ENCODE measurements around the gene TMEM238L. TPM values are rescaled to one million over a fixed set of nuclear protein-coding genes. Genes with fewer than 3 reads are reported as not detected.

Gene TMEM238L
- total RNA-seq, 1 donor from 2014 or later = not detected

DNA sequence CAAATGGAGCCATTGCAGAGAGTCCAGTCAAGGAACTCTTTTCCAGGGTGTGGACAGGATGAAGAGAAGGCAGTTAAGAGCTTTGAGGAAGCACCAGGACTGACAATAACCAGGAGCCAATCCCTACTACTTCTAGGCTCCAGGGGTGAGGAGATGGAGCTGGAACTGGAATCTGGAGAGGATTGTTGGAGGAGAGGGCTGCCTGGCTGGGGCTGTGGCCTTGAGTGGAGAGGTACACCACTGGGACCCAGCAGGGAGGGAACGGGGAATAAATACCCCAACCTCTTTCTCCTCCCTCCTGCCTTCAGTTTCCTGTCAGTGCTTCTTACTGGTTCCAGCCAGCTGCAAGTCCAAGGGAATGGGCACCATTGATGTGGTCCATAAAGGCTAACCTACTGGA is 41.9 kb downstream of the TMEM238L start:
- Histone ChIP-seq H3K4me3 (ENCODE audit: low read depth, low read length) (no peak overlapping the region), H3K36me3 (ENCODE audit: control insufficient read depth, insufficient read depth, low read length) (no peaks in the 10 kb centered on the region), H3K27me3 (ENCODE audit: control insufficient read depth, insufficient read depth, low read length) (no peaks in the 10 kb centered on the region)
- no peak for DNase-seq (ENCODE audit: low read depth)
- TF ChIP-seq, protein P1, sequence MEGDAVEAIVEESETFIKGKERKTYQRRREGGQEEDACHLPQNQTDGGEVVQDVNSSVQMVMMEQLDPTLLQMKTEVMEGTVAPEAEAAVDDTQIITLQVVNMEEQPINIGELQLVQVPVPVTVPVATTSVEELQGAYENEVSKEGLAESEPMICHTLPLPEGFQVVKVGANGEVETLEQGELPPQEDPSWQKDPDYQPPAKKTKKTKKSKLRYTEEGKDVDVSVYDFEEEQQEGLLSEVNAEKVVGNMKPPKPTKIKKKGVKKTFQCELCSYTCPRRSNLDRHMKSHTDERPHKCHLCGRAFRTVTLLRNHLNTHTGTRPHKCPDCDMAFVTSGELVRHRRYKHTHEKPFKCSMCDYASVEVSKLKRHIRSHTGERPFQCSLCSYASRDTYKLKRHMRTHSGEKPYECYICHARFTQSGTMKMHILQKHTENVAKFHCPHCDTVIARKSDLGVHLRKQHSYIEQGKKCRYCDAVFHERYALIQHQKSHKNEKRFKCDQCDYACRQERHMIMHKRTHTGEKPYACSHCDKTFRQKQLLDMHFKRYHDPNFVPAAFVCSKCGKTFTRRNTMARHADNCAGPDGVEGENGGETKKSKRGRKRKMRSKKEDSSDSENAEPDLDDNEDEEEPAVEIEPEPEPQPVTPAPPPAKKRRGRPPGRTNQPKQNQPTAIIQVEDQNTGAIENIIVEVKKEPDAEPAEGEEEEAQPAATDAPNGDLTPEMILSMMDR (IDR thresholded peaks at IDR 0.05; ENCODE audit: insufficient read depth, low read length, poor library complexity, severe bottlenecking) = no peak

DNA sequence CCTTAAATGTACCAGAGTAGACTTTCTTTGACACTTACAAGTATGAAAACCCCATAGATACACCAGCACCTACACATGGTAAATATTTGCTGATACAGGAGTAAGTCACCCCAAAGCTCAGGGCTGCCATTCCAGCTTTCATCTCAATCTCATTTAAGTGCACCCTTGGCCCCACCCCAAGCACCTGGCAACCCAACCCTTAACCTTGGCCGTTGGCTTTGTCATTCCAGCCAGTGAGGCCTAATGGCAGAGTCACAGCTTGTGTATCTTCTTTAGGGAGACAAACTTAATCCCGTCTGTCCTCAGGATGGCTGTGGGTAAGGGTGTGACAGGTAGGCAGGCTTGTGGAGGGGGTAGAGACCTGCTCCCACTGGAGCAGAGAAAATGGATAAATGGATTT is 42.6 kb downstream of the TMEM238L start:
- no peak for DNase-seq (ENCODE audit: low read depth)
- H3K27me3 ChIP-seq (ENCODE audit: control insufficient read depth, insufficient read depth, low read length) = no peaks in the 10 kb centered on the region
- H3K36me3 ChIP-seq (ENCODE audit: control insufficient read depth, insufficient read depth, low read length) = no peaks in the 10 kb centered on the region
- TF ChIP-seq, protein P1 (IDR thresholded peaks at IDR 0.05; ENCODE audit: insufficient read depth, low read length, poor library complexity, severe bottlenecking) = no peak
- H3K4me3 ChIP-seq (ENCODE audit: low read depth, low read length) = no peak overlapping the region

DNA sequence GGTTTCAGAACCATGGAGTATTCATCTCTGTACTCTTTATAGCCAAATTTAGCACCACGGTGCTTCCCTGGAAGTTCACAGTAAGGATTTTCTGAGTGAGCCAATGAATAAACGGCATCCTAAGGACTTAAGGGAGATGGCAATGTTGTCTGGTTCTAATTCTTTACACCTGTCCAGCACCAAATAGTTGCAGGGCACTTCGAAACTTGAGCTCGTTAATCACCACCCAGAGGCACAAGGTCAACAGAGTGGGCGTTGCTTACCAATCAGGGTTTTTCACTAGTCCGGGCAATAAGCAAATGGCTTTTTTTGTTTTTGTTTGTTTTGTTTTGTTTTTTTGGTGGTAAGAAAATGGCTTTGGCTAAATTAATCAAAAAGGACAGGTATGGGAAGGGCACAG is 45.8 kb downstream of the TMEM238L start:
- TF ChIP-seq, protein P1 (IDR thresholded peaks at IDR 0.05; ENCODE audit: insufficient read depth, low read length, poor library complexity, severe bottlenecking) = no peak
- Histone ChIP-seq H3K27me3 (ENCODE audit: control insufficient read depth, insufficient read depth, low read length) (no peaks in the 10 kb centered on the region), H3K36me3 (ENCODE audit: control insufficient read depth, insufficient read depth, low read length) (no peaks in the 10 kb centered on the region), H3K4me3 (ENCODE audit: low read depth, low read length) (no peak overlapping the region)
- no peak for DNase-seq (ENCODE audit: low read depth)

DNA sequence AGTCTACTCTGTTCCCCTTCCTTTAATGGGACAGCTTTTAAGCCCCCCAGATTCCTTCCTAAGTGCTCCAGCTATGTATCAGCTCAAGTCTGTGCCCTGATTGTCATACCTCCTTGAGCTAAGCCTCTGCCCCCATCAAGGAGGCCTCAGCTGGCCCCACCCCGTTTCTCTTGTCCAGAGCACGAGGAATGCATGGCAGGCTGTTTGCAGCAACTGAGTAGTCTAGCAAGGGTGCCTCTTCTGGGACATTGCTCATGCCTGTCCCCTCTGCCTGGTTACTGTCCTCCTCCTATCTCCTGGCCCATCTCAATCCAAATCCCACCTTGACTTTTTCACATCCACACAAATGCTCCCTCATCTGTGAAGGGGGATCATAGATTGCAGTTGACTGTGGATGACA is 46.3 kb downstream of the TMEM238L start:
- no peak for DNase-seq (ENCODE audit: low read depth)
- Histone ChIP-seq H3K4me3 (ENCODE audit: low read depth, low read length) (no peak overlapping the region), H3K27me3 (ENCODE audit: control insufficient read depth, insufficient read depth, low read length) (no peaks in the 10 kb centered on the region), H3K36me3 (ENCODE audit: control insufficient read depth, insufficient read depth, low read length) (no peaks in the 10 kb centered on the region)
- TF ChIP-seq, protein P1 (IDR thresholded peaks at IDR 0.05; ENCODE audit: insufficient read depth, low read length, poor library complexity, severe bottlenecking) = no peak

DNA sequence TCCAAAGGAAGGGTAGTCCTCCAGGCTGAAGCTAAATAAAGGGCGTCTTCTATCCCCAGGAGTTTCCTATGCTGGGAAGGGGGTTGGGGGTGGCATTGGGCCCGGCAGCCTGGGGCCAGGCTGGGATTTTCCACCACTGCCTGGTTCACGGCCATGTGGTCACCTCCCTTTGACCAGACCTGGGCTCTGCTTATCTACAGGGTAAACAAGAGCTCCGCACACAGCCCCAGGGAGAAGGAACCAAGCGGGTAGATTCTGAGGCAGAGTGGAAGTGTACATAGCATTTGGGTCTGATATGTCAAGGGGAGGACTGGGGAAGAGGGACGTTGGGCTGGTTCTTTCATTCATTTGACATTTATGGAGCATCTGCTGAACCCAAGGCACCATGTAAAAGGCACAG is 46.8 kb downstream of the TMEM238L start:
- Histone ChIP-seq H3K4me3 (ENCODE audit: low read depth, low read length) (no peak overlapping the region), H3K36me3 (ENCODE audit: control insufficient read depth, insufficient read depth, low read length) (no peaks in the 10 kb centered on the region), H3K27me3 (ENCODE audit: control insufficient read depth, insufficient read depth, low read length) (no peaks in the 10 kb centered on the region)
- DNase-seq (ENCODE audit: low read depth) = no peak
- TF ChIP-seq, protein P1 (IDR thresholded peaks at IDR 0.05; ENCODE audit: insufficient read depth, low read length, poor library complexity, severe bottlenecking) = no peak

DNA sequence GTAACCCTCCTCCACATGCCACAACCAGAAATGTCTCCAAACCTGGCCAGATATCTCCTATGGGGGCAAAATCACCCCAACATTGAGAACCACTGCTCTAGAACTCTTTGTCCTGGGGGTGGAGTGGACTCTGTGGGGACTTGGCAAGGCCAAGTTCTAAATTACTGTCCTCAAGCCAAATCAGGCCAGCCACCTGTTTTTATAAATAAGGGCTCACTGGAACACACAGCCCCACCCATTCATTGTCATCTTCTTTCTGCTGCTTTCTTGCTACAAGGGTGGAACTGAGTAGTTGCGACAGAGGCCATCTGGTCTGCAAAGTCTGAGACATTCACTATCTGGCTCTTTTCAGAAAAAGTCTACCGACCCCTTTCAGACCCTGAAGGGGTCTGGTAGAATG is 47.3 kb downstream of the TMEM238L start:
- TF ChIP-seq, protein P1 (IDR thresholded peaks at IDR 0.05; ENCODE audit: insufficient read depth, low read length, poor library complexity, severe bottlenecking) = no peak
- DNase-seq (ENCODE audit: low read depth) = no peak
- H3K27me3 ChIP-seq (ENCODE audit: control insufficient read depth, insufficient read depth, low read length) = no peaks in the 10 kb centered on the region
- no peaks in the 10 kb centered on the region for H3K36me3 ChIP-seq (ENCODE audit: control insufficient read depth, insufficient read depth, low read length)
- no peak overlapping the region for H3K4me3 ChIP-seq (ENCODE audit: low read depth, low read length)

Data from kidney epithelial cell (primary cell).